HEK293 (cell line): ENCODE results near the gene BTNL8.

Experiments
- CTCF ChIA-PET: fragments of 350-600 bp; formaldehyde crosslinking; extraction: SDS; loops from one replicate; lab custom pipeline; 2021; ENCODE audit warnings: antibody characterized with exemption; lab: Yijun Ruan, JAX
- POLR2A ChIA-PET: fragments of 300-600 bp; formaldehyde crosslinking; extraction: SDS; loops from one replicate; lab custom pipeline; 2020; ENCODE audit warnings: antibody characterized with exemption, inconsistent platforms; lab: Yijun Ruan, JAX
- H3K27ac ChIP-seq: fragments of 200-500 bp; sonication (Bioruptor generic); 2 replicates; pipeline ENCODE4 v1.5.1; 2014; ENCODE audit warnings: low read depth, low read length, control low read depth, inconsistent platforms; ENCODE audit errors: extremely low read depth
- H3K36me3 ChIP-seq, 2 experiments: fragments of 200-500 bp in 1 of 2; sonication (Bioruptor generic) in 1 of 2; 1 replicate in 1 of 2; 2 replicates in 1 of 2; pipeline ENCODE4 v1.5.1; 2014 to 2017; ENCODE audit warnings: inconsistent platforms in 2 of 2, low read length in 2 of 2; ENCODE audit not compliant: control insufficient read depth in 2 of 2, insufficient read depth in 1 of 2
- H3K4me1 ChIP-seq: fragments of 200-500 bp; sonication (Bioruptor generic); 2 replicates; pipeline ENCODE4 v1.5.1; 2014; ENCODE audit warnings: mild to moderate bottlenecking, low read length, inconsistent platforms; ENCODE audit not compliant: control insufficient read depth, insufficient read depth
- H3K4me3 ChIP-seq: 2 replicates; pipeline ENCODE4 v1.5.1; 2011; ENCODE audit warnings: low read depth, mild to moderate bottlenecking, control low read depth, low read length, moderate library complexity
- H3K9me3 ChIP-seq: fragments of 200-500 bp; sonication (Bioruptor generic); 2 replicates; pipeline ENCODE4 v1.5.1; 2014; ENCODE audit warnings: low read depth, low read length, inconsistent platforms; ENCODE audit not compliant: control insufficient read depth, insufficient read depth
- KLF8 ChIP-seq: fragments of 450-650 bp; formaldehyde crosslinking; IDR thresholded peaks from 2 replicates; pipeline ENCODE4 v1.5.1; 2016; ENCODE audit warnings: missing biosample characterization, missing genetic modification characterization
- MZF1 ChIP-seq: fragments of 450-650 bp; formaldehyde crosslinking; IDR thresholded peaks from 2 replicates; pipeline ENCODE4 v1.5.1; 2017; ENCODE audit warnings: missing biosample characterization, missing genetic modification characterization, borderline replicate concordance
- SETDB1 ChIP-seq: IDR thresholded peaks from one replicate; pipeline ENCODE4 v1.6.1; 2017; ENCODE audit warnings: mild to moderate bottlenecking, low read length, moderate library complexity, mixed read lengths; ENCODE audit not compliant: insufficient read length
- ZEB2 ChIP-seq: fragments of 450-650 bp; formaldehyde crosslinking; IDR thresholded peaks from 2 replicates; pipeline ENCODE4 v1.5.1; 2016; ENCODE audit warnings: missing biosample characterization, missing genetic modification characterization
- ZIC2 ChIP-seq: fragments of 450-650 bp; formaldehyde crosslinking; IDR thresholded peaks from 2 replicates; pipeline ENCODE4 v1.5.1; 2016; ENCODE audit warnings: missing biosample characterization, missing genetic modification characterization
- ZNF211 ChIP-seq: fragments of 450-650 bp; formaldehyde crosslinking; IDR thresholded peaks from 2 replicates; pipeline ENCODE4 v1.5.1; 2016; ENCODE audit warnings: low read depth, missing biosample characterization, missing genetic modification characterization
- ZNF214 ChIP-seq: fragments of 450-650 bp; formaldehyde crosslinking; IDR thresholded peaks from 2 replicates; pipeline ENCODE4 v1.5.1; 2017; ENCODE audit warnings: missing biosample characterization, mild to moderate bottlenecking, missing genetic modification characterization, borderline replicate concordance
- ZNF423 ChIP-seq: fragments of 450-650 bp; formaldehyde crosslinking; IDR thresholded peaks from 2 replicates; pipeline ENCODE4 v1.5.1; 2016; ENCODE audit warnings: missing biosample characterization, missing genetic modification characterization
- ZNF530 ChIP-seq: fragments of 450-650 bp; formaldehyde crosslinking; IDR thresholded peaks from 2 replicates; pipeline ENCODE4 v1.5.1; 2016; ENCODE audit warnings: low read depth, missing biosample characterization, missing genetic modification characterization
- ZNF623 ChIP-seq: fragments of 450-650 bp; formaldehyde crosslinking; IDR thresholded peaks from 2 replicates; pipeline ENCODE4 v1.5.1; 2016; ENCODE audit warnings: missing biosample characterization, missing genetic modification characterization
- ZNF776 ChIP-seq: fragments of 450-650 bp; formaldehyde crosslinking; IDR thresholded peaks from 2 replicates; pipeline ENCODE4 v1.5.0; 2017; ENCODE audit warnings: missing biosample characterization, missing genetic modification characterization, borderline replicate concordance
- TF ChIP-seq, protein P1 (sequence below): sonication (generic); formaldehyde crosslinking; IDR thresholded peaks from 2 replicates; pipeline ENCODE4 v1.8.1; 2022; ENCODE audit warnings: mild to moderate bottlenecking, moderate library complexity, missing genetic modification reagents
- TF ChIP-seq, protein P2 (sequence below): fragments of 450-650 bp; formaldehyde crosslinking; IDR thresholded peaks from 2 replicates; pipeline ENCODE4 v1.5.1; 2016; ENCODE audit warnings: missing biosample characterization, missing genetic modification characterization
- TF ChIP-seq, protein P3 (sequence below): fragments of 450-650 bp; formaldehyde crosslinking; IDR thresholded peaks from 2 replicates; pipeline ENCODE4 v1.5.1; 2017; ENCODE audit warnings: missing biosample characterization, mild to moderate bottlenecking, missing genetic modification characterization, moderate library complexity
- TF ChIP-seq, protein P4 (sequence below): fragments of 450-650 bp; formaldehyde crosslinking; IDR thresholded peaks from 2 replicates; pipeline ENCODE4 v1.5.1; 2016; ENCODE audit warnings: missing biosample characterization, missing genetic modification characterization
- TF ChIP-seq, protein P5 (sequence below): fragments of 450-650 bp; formaldehyde crosslinking; IDR thresholded peaks from 2 replicates; pipeline ENCODE4 v1.5.1; 2016; ENCODE audit warnings: missing biosample characterization, missing genetic modification characterization
- TF ChIP-seq, protein P6 (sequence below): fragments of 450-650 bp; formaldehyde crosslinking; IDR thresholded peaks from 2 replicates; pipeline ENCODE4 v1.5.1; 2017; ENCODE audit warnings: missing biosample characterization, missing genetic modification characterization
- TF ChIP-seq, protein P7 (sequence below): fragments of 450-650 bp; formaldehyde crosslinking; IDR thresholded peaks from 2 replicates; pipeline ENCODE4; 2016; ENCODE audit warnings: missing biosample characterization, missing genetic modification characterization
- TF ChIP-seq, protein P8 (sequence below): fragments of 450-650 bp; formaldehyde crosslinking; conservative IDR thresholded peaks from 2 replicates; pipeline ENCODE4 v1.5.1; 2016; ENCODE audit warnings: low read depth, missing biosample characterization, missing genetic modification characterization
- TF ChIP-seq, protein P9 (sequence below): fragments of 450-650 bp; formaldehyde crosslinking; IDR thresholded peaks from 2 replicates; pipeline ENCODE4 v1.5.1; 2017; ENCODE audit warnings: missing biosample characterization, missing genetic modification characterization

The BTNL8 gene

DNA sequence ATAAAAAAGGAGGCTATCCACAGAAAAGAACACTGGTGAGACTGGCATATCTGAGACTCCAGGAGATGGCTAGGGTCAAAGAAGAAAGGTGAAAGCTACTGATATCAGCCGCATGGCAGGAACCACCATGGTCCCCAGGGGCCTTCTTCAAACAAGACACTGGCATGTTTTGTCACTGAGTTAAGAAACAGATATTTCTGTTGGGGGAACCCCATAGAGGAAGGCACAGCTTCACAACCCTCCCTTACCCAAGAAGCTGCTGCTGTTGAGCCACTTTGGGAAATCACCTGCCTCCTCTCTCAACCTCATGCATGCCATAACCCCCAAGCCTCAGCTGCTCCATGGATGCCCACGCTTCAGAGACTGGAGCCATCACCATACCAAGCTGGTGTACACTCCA lies 76.4 kb downstream of the BTNL8 start (continued):
- TF ChIP-seq ZNF214 (tag by site-specific recombination) (no peak), KLF8 (tag by site-specific recombination) (no peak), ZEB2 (tag by site-specific recombination) (no peak)
- TF ChIP-seq, protein P1, sequence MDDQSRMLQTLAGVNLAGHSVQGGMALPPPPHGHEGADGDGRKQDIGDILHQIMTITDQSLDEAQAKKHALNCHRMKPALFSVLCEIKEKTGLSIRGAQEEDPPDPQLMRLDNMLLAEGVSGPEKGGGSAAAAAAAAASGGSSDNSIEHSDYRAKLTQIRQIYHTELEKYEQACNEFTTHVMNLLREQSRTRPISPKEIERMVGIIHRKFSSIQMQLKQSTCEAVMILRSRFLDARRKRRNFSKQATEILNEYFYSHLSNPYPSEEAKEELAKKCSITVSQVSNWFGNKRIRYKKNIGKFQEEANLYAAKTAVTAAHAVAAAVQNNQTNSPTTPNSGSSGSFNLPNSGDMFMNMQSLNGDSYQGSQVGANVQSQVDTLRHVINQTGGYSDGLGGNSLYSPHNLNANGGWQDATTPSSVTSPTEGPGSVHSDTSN (CRISPR knock-in tag): no peak
- TF ChIP-seq, protein P2, sequence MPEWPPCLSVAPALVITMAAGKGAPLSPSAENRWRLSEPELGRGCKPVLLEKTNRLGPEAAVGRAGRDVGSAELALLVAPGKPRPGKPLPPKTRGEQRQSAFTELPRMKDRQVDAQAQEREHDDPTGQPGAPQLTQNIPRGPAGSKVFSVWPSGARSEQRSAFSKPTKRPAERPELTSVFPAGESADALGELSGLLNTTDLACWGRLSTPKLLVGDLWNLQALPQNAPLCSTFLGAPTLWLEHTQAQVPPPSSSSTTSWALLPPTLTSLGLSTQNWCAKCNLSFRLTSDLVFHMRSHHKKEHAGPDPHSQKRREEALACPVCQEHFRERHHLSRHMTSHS (tag by site-specific recombination): no peak

DNA sequence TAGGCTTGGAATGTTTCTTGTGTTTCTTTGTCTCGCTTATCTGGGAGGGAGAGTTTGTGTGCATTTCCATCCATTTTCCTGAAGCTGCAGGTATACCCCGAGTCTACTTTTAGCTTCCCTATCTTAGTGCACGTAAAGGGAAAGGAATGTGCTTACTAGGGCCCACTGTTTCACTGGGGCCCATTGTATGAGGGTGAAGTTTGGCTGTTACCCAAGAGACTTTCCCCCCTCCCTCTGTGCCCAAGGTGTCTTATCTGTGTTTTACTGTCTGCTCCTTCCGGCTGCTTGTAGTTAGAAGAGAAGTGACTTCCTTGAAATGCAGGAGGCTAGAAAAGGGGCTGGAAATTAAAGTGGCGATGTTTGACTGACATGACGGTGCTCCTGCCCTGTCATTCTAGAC lies 77.6 kb downstream of the BTNL8 start:
- POLR2A ChIA-PET: no interaction called here
- Histone ChIP-seq H3K36me3 (no peaks in the 10 kb centered on the region), H3K4me1 (no peaks in the 10 kb centered on the region), H3K4me3 (no peak overlapping the region)
- TF ChIP-seq, protein P3, sequence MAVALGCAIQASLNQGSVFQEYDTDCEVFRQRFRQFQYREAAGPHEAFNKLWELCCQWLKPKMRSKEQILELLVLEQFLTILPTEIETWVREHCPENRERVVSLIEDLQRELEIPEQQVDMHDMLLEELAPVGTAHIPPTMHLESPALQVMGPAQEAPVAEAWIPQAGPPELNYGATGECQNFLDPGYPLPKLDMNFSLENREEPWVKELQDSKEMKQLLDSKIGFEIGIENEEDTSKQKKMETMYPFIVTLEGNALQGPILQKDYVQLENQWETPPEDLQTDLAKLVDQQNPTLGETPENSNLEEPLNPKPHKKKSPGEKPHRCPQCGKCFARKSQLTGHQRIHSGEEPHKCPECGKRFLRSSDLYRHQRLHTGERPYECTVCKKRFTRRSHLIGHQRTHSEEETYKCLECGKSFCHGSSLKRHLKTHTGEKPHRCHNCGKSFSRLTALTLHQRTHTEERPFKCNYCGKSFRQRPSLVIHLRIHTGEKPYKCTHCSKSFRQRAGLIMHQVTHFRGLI (tag by site-specific recombination): no peak
- TF ChIP-seq, protein P4, sequence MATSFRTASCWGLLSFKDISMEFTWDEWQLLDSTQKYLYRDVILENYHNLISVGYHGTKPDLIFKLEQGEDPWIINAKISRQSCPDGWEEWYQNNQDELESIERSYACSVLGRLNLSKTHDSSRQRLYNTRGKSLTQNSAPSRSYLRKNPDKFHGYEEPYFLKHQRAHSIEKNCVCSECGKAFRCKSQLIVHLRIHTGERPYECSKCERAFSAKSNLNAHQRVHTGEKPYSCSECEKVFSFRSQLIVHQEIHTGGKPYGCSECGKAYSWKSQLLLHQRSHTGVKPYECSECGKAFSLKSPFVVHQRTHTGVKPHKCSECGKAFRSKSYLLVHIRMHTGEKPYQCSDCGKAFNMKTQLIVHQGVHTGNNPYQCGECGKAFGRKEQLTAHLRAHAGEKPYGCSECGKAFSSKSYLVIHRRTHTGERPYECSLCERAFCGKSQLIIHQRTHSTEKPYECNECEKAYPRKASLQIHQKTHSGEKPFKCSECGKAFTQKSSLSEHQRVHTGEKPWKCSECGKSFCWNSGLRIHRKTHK (tag by site-specific recombination): no peak
- TF ChIP-seq SETDB1: no peak
- TF ChIP-seq, protein P5, sequence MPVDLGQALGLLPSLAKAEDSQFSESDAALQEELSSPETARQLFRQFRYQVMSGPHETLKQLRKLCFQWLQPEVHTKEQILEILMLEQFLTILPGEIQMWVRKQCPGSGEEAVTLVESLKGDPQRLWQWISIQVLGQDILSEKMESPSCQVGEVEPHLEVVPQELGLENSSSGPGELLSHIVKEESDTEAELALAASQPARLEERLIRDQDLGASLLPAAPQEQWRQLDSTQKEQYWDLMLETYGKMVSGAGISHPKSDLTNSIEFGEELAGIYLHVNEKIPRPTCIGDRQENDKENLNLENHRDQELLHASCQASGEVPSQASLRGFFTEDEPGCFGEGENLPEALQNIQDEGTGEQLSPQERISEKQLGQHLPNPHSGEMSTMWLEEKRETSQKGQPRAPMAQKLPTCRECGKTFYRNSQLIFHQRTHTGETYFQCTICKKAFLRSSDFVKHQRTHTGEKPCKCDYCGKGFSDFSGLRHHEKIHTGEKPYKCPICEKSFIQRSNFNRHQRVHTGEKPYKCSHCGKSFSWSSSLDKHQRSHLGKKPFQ (tag by site-specific recombination): no peak
- TF ChIP-seq MZF1: no peak
- TF ChIP-seq, protein P6, sequence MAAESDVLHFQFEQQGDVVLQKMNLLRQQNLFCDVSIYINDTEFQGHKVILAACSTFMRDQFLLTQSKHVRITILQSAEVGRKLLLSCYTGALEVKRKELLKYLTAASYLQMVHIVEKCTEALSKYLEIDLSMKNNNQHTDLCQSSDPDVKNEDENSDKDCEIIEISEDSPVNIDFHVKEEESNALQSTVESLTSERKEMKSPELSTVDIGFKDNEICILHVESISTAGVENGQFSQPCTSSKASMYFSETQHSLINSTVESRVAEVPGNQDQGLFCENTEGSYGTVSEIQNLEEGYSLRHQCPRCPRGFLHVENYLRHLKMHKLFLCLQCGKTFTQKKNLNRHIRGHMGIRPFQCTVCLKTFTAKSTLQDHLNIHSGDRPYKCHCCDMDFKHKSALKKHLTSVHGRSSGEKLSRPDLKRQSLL (tag by site-specific recombination): no peak
- TF ChIP-seq, protein P7, sequence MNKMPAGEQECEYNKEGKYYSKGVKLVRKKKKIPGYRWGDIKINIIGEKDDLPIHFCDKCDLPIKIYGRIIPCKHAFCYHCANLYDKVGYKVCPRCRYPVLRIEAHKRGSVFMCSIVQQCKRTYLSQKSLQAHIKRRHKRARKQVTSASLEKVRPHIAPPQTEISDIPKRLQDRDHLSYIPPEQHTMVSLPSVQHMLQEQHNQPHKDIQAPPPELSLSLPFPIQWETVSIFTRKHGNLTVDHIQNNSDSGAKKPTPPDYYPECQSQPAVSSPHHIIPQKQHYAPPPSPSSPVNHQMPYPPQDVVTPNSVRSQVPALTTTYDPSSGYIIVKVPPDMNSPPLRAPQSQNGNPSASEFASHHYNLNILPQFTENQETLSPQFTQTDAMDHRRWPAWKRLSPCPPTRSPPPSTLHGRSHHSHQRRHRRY (tag by site-specific recombination): no peak
- TF ChIP-seq, protein P8, sequence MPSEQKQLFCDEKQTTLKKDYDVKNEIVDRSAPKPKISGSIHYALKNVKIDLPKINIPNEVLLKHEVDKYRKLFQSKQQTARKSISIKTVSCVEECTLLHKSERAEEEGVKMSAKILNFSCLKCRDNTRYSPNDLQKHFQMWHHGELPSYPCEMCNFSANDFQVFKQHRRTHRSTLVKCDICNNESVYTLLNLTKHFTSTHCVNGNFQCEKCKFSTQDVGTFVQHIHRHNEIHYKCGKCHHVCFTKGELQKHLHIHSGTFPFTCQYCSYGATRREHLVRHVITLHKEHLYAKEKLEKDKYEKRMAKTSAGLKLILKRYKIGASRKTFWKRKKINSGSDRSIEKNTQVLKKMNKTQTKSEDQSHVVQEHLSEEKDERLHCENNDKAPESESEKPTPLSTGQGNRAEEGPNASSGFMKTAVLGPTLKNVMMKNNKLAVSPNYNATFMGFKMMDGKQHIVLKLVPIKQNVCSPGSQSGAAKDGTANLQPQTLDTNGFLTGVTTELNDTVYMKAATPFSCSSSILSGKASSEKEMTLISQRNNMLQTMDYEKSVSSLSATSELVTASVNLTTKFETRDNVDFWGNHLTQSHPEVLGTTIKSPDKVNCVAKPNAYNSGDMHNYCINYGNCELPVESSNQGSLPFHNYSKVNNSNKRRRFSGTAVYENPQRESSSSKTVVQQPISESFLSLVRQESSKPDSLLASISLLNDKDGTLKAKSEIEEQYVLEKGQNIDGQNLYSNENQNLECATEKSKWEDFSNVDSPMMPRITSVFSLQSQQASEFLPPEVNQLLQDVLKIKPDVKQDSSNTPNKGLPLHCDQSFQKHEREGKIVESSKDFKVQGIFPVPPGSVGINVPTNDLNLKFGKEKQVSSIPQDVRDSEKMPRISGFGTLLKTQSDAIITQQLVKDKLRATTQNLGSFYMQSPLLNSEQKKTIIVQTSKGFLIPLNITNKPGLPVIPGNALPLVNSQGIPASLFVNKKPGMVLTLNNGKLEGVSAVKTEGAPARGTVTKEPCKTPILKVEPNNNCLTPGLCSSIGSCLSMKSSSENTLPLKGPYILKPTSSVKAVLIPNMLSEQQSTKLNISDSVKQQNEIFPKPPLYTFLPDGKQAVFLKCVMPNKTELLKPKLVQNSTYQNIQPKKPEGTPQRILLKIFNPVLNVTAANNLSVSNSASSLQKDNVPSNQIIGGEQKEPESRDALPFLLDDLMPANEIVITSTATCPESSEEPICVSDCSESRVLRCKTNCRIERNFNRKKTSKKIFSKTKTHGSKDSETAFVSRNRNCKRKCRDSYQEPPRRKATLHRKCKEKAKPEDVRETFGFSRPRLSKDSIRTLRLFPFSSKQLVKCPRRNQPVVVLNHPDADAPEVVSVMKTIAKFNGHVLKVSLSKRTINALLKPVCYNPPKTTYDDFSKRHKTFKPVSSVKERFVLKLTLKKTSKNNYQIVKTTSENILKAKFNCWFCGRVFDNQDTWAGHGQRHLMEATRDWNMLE (tag by site-specific recombination): no peak
- TF ChIP-seq ZNF211 (tag by site-specific recombination): no peak
- TF ChIP-seq ZIC2 (tag by site-specific recombination): no peak
- TF ChIP-seq, protein P9, sequence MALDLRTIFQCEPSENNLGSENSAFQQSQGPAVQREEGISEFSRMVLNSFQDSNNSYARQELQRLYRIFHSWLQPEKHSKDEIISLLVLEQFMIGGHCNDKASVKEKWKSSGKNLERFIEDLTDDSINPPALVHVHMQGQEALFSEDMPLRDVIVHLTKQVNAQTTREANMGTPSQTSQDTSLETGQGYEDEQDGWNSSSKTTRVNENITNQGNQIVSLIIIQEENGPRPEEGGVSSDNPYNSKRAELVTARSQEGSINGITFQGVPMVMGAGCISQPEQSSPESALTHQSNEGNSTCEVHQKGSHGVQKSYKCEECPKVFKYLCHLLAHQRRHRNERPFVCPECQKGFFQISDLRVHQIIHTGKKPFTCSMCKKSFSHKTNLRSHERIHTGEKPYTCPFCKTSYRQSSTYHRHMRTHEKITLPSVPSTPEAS (tag by site-specific recombination): no peak
- no peak for TF ChIP-seq ZNF423 (tag by site-specific recombination)
- TF ChIP-seq ZNF623: no peak
- no peak for TF ChIP-seq ZNF530
- TF ChIP-seq ZNF776 (tag by site-specific recombination): no peak
- TF ChIP-seq, all 188 proteins: peak for 0
- no peak overlapping the region for H3K27ac ChIP-seq
- CTCF ChIA-PET: no interaction called here
- H3K9me3 ChIP-seq: no peaks in the 10 kb centered on the region
